ENCODE data around the gene INPP5A.
"Not testable (repeated sequence)": the region's sequence is repeated elsewhere in the genome, so short reads cannot be mapped to it uniquely, and the experiment has no call there.

The INPP5A gene

GRCh38 chr10:132666705-132667341, 129.2 kb downstream of the INPP5A start:
- in situ Hi-C loops (cut with HindIII; ENCODE audit: low sequenced_read_pairs): loop anchor here (5.0 to 10.0 kb wide), 2 partner anchors 50 to 202 kb away; no protein-coding TSS in a partner anchor

DNA sequence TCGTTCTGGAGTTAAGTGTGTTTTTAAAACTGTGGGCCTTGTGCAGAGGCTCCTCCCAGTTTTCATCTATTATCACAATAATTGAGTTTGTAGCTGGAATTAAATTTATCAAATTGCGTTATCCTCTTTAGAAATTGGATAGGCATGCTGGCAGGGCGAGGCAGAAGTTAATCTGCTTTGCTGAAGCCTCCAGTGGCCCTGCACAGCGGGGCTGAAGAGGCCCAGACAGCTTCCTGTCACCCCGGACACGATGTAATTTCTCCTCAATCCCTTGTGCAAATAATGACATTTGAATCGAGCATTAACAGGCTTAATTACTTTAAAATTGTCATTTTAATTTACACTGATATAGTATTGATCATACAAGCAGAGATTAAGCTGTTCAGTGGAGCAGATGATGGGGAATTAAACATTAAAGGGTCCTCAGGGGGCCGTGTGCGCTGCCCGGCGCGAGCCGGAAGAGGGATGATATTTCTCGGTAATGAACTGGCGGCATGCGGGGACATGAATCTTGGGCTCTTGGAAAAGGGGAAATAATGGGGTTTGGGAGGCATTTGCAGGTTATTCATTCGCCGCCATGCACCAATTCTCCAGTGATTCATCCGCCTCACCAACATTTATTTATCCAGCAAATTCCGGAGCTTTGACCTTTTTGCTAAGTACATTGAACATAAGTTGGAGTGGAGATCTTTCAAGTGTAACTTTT, 129.9 kb downstream of the INPP5A start:
- in situ Hi-C loops (cut with HindIII; ENCODE audit: low sequenced_read_pairs): loop anchor here (5.0 to 10.0 kb wide), 2 partner anchors 50 to 203 kb away; no protein-coding TSS in a partner anchor

GRCh38 chr10:132668048-132668394, 130.4 kb downstream of the INPP5A start:
- in situ Hi-C loops (cut with HindIII; ENCODE audit: low sequenced_read_pairs): loop anchor here (5.0 to 10.0 kb wide), 2 partner anchors 51 to 203 kb away; no protein-coding TSS in a partner anchor

GRCh38 chr10:132669208-132669861, 131.7 kb downstream of the INPP5A start:
- in situ Hi-C loops (cut with HindIII; ENCODE audit: low sequenced_read_pairs): loop anchor here (5.0 to 10.0 kb wide), 2 partner anchors 52 to 205 kb away; no protein-coding TSS in a partner anchor

GRCh38 chr10:132670546-132671227, 133.1 kb downstream of the INPP5A start:
- in situ Hi-C loops (cut with HindIII; ENCODE audit: low sequenced_read_pairs): no loop called here

- in situ Hi-C loops (cut with HindIII; ENCODE audit: low sequenced_read_pairs): no loop called here
These were observed 133.9 kb downstream of the INPP5A start for GRCh38 chr10:132671228-132672154.

- in situ Hi-C loops (cut with HindIII; ENCODE audit: low sequenced_read_pairs): not testable (repeated sequence)
These were observed 136.2 kb downstream of the INPP5A start for GRCh38 chr10:132673746-132674145.

DNA sequence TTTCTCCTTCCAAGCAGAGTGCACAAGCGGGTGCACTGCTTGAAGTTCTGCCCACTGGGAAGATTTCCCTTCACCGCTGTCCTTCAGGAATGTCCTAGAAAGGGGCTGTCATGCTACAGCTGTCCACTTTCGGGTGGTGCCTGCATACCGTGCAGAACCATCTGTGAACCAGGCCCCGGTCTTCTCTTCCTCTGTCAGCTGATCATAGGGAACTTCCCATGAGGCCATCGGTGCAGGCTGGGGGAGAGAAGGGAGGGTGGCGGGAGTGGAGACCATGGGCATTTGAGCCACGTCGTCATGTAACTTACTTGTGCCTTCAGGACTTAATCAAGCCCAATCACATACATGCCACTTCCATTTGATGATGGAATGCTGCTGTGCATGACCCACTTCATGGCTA, 136.7 kb downstream of the INPP5A start:
- in situ Hi-C loops (cut with HindIII; ENCODE audit: low sequenced_read_pairs): no loop called here

DNA sequence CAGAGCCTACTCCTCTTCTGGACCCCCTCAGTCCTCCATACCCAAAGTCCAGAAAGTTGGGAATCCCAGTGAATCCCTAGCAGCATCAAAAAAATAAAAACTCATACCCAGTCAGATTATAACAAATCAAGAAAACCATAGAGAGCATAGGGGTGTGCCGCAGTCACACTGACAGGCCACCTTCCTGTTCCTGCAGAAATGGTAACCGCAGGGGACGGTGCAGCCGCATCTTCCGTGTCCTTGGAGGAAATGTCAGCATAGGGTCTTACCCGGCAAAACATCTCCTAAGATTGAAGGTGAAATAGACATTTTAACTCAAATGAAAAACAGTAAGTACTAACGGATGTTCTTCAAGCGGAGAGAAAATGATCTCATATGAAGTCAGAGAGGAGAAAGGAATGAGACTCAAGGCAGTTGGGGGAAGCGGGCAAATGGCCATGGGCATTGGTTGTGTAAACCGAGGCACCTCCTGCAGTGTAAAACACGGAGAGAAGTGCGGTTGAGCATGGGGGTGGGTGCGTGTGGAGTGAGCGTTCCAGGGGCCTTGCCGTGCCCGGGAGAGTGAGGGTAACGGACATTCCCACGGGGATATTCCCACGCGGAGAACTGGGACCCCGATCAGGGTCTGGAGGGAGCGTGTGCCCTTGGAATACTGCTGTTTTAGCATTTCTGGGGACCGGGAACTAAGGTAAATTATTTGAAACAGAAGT, 137.6 kb downstream of the INPP5A start:
- in situ Hi-C loops (cut with HindIII; ENCODE audit: low sequenced_read_pairs): no loop called here

- in situ Hi-C loops (cut with HindIII; ENCODE audit: low sequenced_read_pairs): no loop called here
These were observed 138.8 kb downstream of the INPP5A start for GRCh38 chr10:132676193-132676891.

GRCh38 chr10:132677096-132677472, 139.5 kb downstream of the INPP5A start:
- in situ Hi-C loops (cut with HindIII; ENCODE audit: low sequenced_read_pairs): no loop called here

- in situ Hi-C loops (cut with HindIII; ENCODE audit: low sequenced_read_pairs): no loop called here
These were observed 140.1 kb downstream of the INPP5A start for GRCh38 chr10:132677473-132678227.

DNA sequence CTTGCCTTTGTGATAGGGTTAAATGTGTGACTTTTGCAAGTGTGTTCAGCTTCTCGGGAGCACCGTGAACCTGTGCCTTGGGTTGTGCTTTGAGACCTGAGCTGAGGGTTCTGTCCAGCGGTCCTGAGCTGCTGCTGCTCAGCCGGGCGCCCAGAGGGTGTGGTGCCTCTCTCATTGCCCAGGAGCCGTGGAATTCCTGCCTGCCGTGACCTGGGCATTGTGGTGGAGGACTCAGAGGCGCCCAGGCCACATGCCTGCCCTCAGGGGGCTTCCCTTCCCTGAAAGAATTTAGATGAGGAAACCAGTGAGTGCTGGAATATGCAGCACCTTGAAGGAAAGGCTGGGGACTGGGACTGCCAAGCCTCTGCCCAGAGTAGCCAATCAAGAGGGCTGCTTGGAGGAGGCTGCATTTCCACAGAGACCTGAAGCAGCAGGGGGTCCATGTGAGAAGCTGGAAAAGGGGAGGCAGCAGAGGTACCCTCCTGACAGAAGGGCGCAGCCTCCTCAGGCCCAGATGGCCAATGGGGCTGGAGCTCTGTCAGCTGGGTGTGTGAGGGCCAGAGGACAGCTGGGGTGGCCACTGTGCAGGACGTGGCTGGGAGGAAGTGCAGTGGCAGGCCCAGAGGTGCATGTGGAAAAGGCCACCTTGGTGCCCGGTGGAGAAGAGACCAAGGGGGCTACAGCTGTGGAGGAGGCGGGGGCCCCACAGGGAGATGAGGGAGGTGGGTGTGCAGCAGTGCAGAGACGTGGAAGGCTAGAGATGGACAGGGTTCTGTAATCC, 141.0 kb downstream of the INPP5A start:
- in situ Hi-C loops (cut with HindIII; ENCODE audit: low sequenced_read_pairs): no loop called here

GRCh38 chr10:132679217-132679595, 141.6 kb downstream of the INPP5A start:
- in situ Hi-C loops (cut with HindIII; ENCODE audit: low sequenced_read_pairs): no loop called here

DNA sequence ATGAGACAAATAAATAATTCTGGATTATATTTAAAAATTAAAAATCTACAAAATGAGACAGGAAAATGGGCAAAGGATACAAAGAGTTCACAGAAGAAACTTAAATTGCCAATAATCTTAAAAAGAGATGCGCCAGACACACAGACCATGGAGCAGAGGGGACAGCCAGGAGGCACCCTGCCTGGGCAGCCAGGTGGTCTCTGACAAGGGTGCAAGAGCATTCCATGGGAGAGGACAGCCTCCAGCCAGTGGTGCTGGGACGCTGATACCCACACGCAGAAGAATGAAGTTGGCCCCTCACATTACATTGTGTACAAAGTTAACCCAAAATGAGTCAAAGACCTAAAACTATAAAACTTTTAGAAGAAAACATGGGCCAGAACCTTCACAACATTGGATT, 142.1 kb downstream of the INPP5A start:
- in situ Hi-C loops (cut with HindIII; ENCODE audit: low sequenced_read_pairs): no loop called here

DNA sequence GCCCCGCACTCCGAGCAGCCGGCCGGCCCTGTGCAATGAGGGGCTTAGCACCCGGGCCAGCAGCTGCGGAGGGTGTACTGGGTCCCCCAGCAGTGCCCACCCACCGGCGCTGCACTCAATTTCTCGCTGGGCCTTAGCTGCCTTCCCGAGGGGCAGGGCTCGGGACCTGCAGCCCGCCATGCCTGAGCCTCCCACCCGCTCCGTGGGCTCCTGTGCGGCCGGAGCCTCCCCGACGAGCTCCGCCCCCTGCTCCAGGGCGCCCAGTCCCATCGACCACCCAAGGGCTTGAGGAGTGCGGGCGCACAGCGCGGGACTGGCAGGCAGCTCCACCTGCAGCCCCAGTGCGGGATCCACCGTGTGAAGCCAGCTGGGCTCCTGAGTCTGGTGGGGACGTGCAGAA, 143.2 kb downstream of the INPP5A start:
- in situ Hi-C loops (cut with HindIII; ENCODE audit: low sequenced_read_pairs): not testable (repeated sequence)

Measured in DLD1 (cell line).